Liver (tissue), 9 donors: ENCODE data around the gene RASA1. TPM values are rescaled to one million over a fixed set of nuclear protein-coding genes. Genes with fewer than 3 reads are reported as not detected.

Experiments
- DNase-seq: peaks from one replicate; pipeline ENCODE4 v3.0.0-alpha.2; 2017; ENCODE audit warnings: low spot score
- H3K27ac ChIP-seq, 2 donors: one replicate each; pipeline ENCODE4 v1.7.0; 2013; ENCODE audit warnings: inconsistent platforms in 2 of 2, low read length in 2 of 2, control low read depth in 1 of 2, low read depth in 1 of 2, mild to moderate bottlenecking in 1 of 2
- H3K27me3 ChIP-seq, 4 donors: one replicate each; pipeline versions ENCODE4 v1.6.1 to v1.7.0; 2013; ENCODE audit warnings: low read length in 3 of 4, inconsistent platforms in 1 of 4, mild to moderate bottlenecking in 1 of 4, moderate library complexity in 1 of 4; ENCODE audit not compliant: control insufficient read depth in 4 of 4, insufficient read depth in 4 of 4
- H3K36me3 ChIP-seq, 4 donors: one replicate each; pipeline versions ENCODE4 v1.6.1 to v1.7.0; 2013; ENCODE audit warnings: low read length in 3 of 4, mild to moderate bottlenecking in 3 of 4, low read depth in 1 of 4, moderate library complexity in 1 of 4; ENCODE audit not compliant: control insufficient read depth in 4 of 4, insufficient read depth in 3 of 4
- H3K4me1 ChIP-seq, 4 donors: one replicate each; pipeline versions ENCODE4 v1.6.1 to v1.7.0; 2013; ENCODE audit warnings: low read length in 3 of 4, mild to moderate bottlenecking in 3 of 4, moderate library complexity in 1 of 4; ENCODE audit not compliant: control insufficient read depth in 4 of 4, insufficient read depth in 4 of 4
- H3K4me3 ChIP-seq, 3 donors: one replicate each; pipeline versions ENCODE4 v1.6.1 to v1.7.0; 2013; ENCODE audit warnings: low read length in 3 of 3, control low read depth in 1 of 3, low read depth in 1 of 3, mild to moderate bottlenecking in 1 of 3
- H3K9ac ChIP-seq, 2 donors: one replicate each; pipeline ENCODE4 v1.7.0; 2013; ENCODE audit warnings: low read length in 2 of 2, mild to moderate bottlenecking in 2 of 2, moderate library complexity in 2 of 2, control low read depth in 1 of 2, low read depth in 1 of 2
- H3K9me3 ChIP-seq, 4 donors: one replicate each; pipeline versions ENCODE4 v1.6.1 to v1.7.0; 2013; ENCODE audit warnings: low read length in 3 of 4; ENCODE audit not compliant: control insufficient read depth in 4 of 4
- EGR1 ChIP-seq, 2 donors: IDR thresholded peaks; 2 replicates each; pipeline ENCODE4 v1.6.1; 2016 to 2018; ENCODE audit warnings: antibody characterized with exemption in 2 of 2, low read depth in 2 of 2
- FOXA1 ChIP-seq: IDR thresholded peaks from 2 replicates; pipeline ENCODE4 v1.6.1; 2016; ENCODE audit warnings: antibody characterized with exemption
- FOXA2 ChIP-seq: IDR thresholded peaks from 2 replicates; pipeline ENCODE4 v1.6.1; 2016; ENCODE audit warnings: antibody characterized with exemption
- GABPA ChIP-seq, 2 donors: IDR thresholded peaks in 1 of 2; conservative IDR thresholded peaks in 1 of 2; 2 replicates each; pipeline ENCODE4 v1.6.1; 2016; ENCODE audit warnings: antibody characterized with exemption in 2 of 2, mild to moderate bottlenecking in 1 of 2, moderate library complexity in 1 of 2
- HNF4A ChIP-seq, 2 donors: conservative IDR thresholded peaks; 2 replicates each; pipeline ENCODE4 v1.6.1; 2016; ENCODE audit warnings: antibody characterized with exemption in 2 of 2, mild to moderate bottlenecking in 2 of 2
- HNF4G ChIP-seq: IDR thresholded peaks from 2 replicates; pipeline ENCODE4 v1.6.1; 2016; ENCODE audit warnings: antibody characterized with exemption
- JUND ChIP-seq, 2 donors: IDR thresholded peaks; 2 replicates each; pipeline ENCODE4 v1.6.1; 2016; ENCODE audit warnings: antibody characterized with exemption in 2 of 2
- NR2F2 ChIP-seq: IDR thresholded peaks from 2 replicates; pipeline ENCODE4 v1.6.1; 2016; ENCODE audit warnings: antibody characterized with exemption
- RAD21 ChIP-seq, 2 donors: IDR thresholded peaks; 2 replicates each; pipeline ENCODE4 v1.6.1; 2016; ENCODE audit warnings: antibody characterized with exemption in 2 of 2, mild to moderate bottlenecking in 2 of 2
- RXRA ChIP-seq, 2 donors: IDR thresholded peaks; 2 replicates each; pipeline ENCODE4 v1.6.1; 2017 to 2018; ENCODE audit warnings: antibody characterized with exemption in 2 of 2, mild to moderate bottlenecking in 1 of 2
- SP1 ChIP-seq: IDR thresholded peaks from 2 replicates; pipeline ENCODE4 v1.6.1; 2018; ENCODE audit warnings: antibody characterized with exemption, mild to moderate bottlenecking
- TAF1 ChIP-seq: conservative IDR thresholded peaks from 2 replicates; pipeline ENCODE4 v1.6.1; 2016; ENCODE audit warnings: antibody characterized with exemption, mild to moderate bottlenecking
- YY1 ChIP-seq: IDR thresholded peaks from 2 replicates; pipeline ENCODE4 v1.6.1; 2016; ENCODE audit warnings: antibody characterized with exemption, mild to moderate bottlenecking
- WGBS: extraction: QIAGEN DNeasy Blood & Tissue Kit; methylation state at CpG from one replicate; pipeline ENCODE4 v1.1.7; 2013; 5-methylcytosine and 5-hydroxymethylcytosine counted together
- polyA plus RNA-seq, 2 donors: library from polyadenylated mRNA; stranded (reverse) in 1 of 2; unstranded in 1 of 2; fragments of 200-250 nt in 1 of 2; fragments of >200 nt in 1 of 2; fragmentation: Nextera tagmentation in 1 of 2; extraction: Ambion mirVana in 1 of 2; gene quantifications; one replicate each; pipeline versions ENCODE4 v1.2.1 to v1.2.3, GENCODE V29; 2013 to 2015
- total RNA-seq, 2 donors: library from RNA; depleted of rRNA; stranded (reverse); fragments of >200 nt; gene quantifications; one replicate each; pipeline ENCODE4 v1.2.3, GENCODE V29; 2014
- TF ChIP-seq, protein P1 (sequence below): IDR thresholded peaks from 2 replicates; pipeline ENCODE4 v1.6.1; 2016; ENCODE audit warnings: antibody characterized with exemption
- TF ChIP-seq, protein P2 (sequence below): fragments of 150-350 bp; IDR thresholded peaks from 2 replicates; pipeline ENCODE4 v1.5.1; 2017; ENCODE audit warnings: improper control_type of control experiment, low read depth, low read length; ENCODE audit not compliant: missing input control
- TF ChIP-seq, protein P3 (sequence below): IDR thresholded peaks from 2 replicates; pipeline ENCODE4 v1.6.1; 2016; ENCODE audit warnings: antibody characterized with exemption, mild to moderate bottlenecking
- TF ChIP-seq, protein P4 (sequence below): IDR thresholded peaks from 2 replicates; pipeline ENCODE4 v1.6.1; 2016; ENCODE audit warnings: antibody characterized with exemption
- TF ChIP-seq, protein P5 (sequence below): IDR thresholded peaks from 2 replicates; pipeline ENCODE4 v1.6.1; 2016; ENCODE audit warnings: antibody characterized with exemption
- donor health status: healthy.
- donor health status: healthy.
- donor health status: healthy.
- donor health status: healthy.
- donor health status: healthy.

The RASA1 gene
- total and polyA plus RNA-seq, 4 donors = 3.7 to 18.1 (median 7.0) TPM

DNA sequence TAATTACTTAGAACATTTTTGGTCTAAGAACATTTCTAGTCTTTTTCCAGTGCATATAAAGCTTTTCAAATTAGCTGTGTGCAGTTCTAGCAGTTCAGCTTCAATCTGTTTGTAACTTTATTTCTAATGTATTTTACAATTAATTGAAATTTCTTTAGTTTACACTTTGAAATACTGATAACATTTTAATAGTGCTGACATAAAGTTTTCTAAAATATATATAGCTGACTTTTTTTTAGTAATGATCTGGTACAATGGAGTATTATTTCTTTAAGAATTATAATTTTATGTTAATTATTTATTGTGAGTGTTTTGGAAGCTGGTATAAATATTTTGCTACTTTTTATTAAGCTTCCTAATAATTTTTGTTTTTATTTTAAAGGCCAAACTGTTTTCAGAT lies 101.7 kb downstream of the RASA1 start:
- H3K4me3 ChIP-seq = no peak overlapping the region

DNA sequence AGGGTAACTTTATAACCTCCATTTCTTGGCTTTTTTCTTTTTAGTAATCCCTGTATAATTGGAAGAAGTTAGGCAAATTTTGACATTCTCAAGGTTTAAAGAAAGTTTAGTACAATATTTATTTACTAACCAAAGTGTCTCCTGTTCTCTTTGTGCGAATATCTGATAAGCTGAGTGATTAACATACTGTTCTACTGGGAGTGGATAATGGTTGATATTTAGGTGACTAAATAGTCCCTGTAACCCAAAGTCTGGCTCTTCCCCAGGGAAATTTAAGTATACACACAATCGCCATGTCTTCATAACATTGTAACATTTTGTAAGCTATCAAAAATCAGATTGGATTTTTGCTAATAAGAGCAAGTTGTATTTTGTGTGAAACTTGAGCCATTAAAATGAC lies 105.0 kb downstream of the RASA1 start:
- Histone ChIP-seq H3K36me3 (peaks cover 1 to 31% (median 13%) of the 10 kb centered on the region in 4 donors), H3K27me3 (no peaks in the 10 kb centered on the region), H3K4me1 (no peaks in the 10 kb centered on the region), H3K27ac (no peak overlapping the region), H3K4me3 (no peak overlapping the region), H3K9ac (no peak overlapping the region), H3K9me3 (no peaks in the 10 kb centered on the region)
- no peak for DNase-seq
- WGBS = 94% methylated on average over 2 of the region's 2 CpGs
- TF ChIP-seq, protein P1, sequence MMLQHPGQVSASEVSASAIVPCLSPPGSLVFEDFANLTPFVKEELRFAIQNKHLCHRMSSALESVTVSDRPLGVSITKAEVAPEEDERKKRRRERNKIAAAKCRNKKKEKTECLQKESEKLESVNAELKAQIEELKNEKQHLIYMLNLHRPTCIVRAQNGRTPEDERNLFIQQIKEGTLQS = no peak
- TF ChIP-seq FOXA2 (no peak), FOXA1 (no peak), HNF4G (no peak)
- TF ChIP-seq, protein P2, sequence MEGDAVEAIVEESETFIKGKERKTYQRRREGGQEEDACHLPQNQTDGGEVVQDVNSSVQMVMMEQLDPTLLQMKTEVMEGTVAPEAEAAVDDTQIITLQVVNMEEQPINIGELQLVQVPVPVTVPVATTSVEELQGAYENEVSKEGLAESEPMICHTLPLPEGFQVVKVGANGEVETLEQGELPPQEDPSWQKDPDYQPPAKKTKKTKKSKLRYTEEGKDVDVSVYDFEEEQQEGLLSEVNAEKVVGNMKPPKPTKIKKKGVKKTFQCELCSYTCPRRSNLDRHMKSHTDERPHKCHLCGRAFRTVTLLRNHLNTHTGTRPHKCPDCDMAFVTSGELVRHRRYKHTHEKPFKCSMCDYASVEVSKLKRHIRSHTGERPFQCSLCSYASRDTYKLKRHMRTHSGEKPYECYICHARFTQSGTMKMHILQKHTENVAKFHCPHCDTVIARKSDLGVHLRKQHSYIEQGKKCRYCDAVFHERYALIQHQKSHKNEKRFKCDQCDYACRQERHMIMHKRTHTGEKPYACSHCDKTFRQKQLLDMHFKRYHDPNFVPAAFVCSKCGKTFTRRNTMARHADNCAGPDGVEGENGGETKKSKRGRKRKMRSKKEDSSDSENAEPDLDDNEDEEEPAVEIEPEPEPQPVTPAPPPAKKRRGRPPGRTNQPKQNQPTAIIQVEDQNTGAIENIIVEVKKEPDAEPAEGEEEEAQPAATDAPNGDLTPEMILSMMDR = no peak

More for the DNA sequence above, 101.7 kb downstream of the RASA1 start:
- no peak overlapping the region for H3K9ac ChIP-seq
- no peaks in the 10 kb centered on the region for H3K9me3 ChIP-seq
- H3K27ac ChIP-seq = no peak overlapping the region
- H3K4me1 ChIP-seq = no peaks in the 10 kb centered on the region
- DNase-seq = no peak
- H3K36me3 ChIP-seq = peaks cover 0 to 24% (median 13%) of the 10 kb centered on the region in 4 donors
- no peaks in the 10 kb centered on the region for H3K27me3 ChIP-seq
- TF ChIP-seq GABPA (IDR thresholded peaks at IDR 0.05 in 1 of 2, conservative IDR thresholded peaks at IDR 0.05 in 1 of 2) = no peak

DNA sequence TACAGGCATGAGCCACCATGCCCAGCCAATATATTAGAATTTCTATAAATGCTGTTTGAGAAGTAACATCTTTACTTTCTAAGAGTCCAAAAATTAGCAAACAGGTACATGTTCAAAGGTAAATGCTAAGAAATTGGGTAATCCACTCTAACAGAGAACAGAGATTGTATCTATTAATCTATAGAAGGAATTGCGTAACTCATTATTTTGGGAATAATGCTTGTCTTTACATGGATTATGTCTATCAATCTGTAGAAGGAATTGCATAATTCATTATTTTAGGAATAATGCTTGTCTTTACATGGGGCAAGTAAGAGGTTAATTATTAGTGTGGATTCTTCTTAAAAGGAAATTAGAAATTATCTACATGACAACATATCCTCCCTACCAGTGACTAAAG lies 114.5 kb downstream of the RASA1 start:
- Histone ChIP-seq H3K4me3 (no peak overlapping the region), H3K9me3 (no peaks in the 10 kb centered on the region), H3K9ac (no peak overlapping the region), H3K4me1 (peaks cover 0 to 1% (median 0%) of the 10 kb centered on the region in 4 donors), H3K36me3 (peaks cover 0 to 34% (median 11%) of the 10 kb centered on the region in 4 donors), H3K27ac (no peak overlapping the region), H3K27me3 (no peaks in the 10 kb centered on the region)
- TF ChIP-seq, protein P3, sequence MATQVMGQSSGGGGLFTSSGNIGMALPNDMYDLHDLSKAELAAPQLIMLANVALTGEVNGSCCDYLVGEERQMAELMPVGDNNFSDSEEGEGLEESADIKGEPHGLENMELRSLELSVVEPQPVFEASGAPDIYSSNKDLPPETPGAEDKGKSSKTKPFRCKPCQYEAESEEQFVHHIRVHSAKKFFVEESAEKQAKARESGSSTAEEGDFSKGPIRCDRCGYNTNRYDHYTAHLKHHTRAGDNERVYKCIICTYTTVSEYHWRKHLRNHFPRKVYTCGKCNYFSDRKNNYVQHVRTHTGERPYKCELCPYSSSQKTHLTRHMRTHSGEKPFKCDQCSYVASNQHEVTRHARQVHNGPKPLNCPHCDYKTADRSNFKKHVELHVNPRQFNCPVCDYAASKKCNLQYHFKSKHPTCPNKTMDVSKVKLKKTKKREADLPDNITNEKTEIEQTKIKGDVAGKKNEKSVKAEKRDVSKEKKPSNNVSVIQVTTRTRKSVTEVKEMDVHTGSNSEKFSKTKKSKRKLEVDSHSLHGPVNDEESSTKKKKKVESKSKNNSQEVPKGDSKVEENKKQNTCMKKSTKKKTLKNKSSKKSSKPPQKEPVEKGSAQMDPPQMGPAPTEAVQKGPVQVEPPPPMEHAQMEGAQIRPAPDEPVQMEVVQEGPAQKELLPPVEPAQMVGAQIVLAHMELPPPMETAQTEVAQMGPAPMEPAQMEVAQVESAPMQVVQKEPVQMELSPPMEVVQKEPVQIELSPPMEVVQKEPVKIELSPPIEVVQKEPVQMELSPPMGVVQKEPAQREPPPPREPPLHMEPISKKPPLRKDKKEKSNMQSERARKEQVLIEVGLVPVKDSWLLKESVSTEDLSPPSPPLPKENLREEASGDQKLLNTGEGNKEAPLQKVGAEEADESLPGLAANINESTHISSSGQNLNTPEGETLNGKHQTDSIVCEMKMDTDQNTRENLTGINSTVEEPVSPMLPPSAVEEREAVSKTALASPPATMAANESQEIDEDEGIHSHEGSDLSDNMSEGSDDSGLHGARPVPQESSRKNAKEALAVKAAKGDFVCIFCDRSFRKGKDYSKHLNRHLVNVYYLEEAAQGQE = no peak
- TF ChIP-seq, protein P4, sequence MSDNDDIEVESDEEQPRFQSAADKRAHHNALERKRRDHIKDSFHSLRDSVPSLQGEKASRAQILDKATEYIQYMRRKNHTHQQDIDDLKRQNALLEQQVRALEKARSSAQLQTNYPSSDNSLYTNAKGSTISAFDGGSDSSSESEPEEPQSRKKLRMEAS = no peak
- TF ChIP-seq, protein P2 = no peak
- TF ChIP-seq YY1 = no peak
- no peak for TF ChIP-seq HNF4G
- no peak for TF ChIP-seq NR2F2
- no peak for TF ChIP-seq SP1
- no peak for TF ChIP-seq GABPA (IDR thresholded peaks at IDR 0.05 in 1 of 2, conservative IDR thresholded peaks at IDR 0.05 in 1 of 2)
- TF ChIP-seq FOXA1 = no peak
- no peak for TF ChIP-seq JUND (IDR thresholded peaks at IDR 0.05)
- TF ChIP-seq EGR1 (IDR thresholded peaks at IDR 0.05; ENCODE audit: low read depth in 2 of 2) = no peak
- TF ChIP-seq, protein P5, sequence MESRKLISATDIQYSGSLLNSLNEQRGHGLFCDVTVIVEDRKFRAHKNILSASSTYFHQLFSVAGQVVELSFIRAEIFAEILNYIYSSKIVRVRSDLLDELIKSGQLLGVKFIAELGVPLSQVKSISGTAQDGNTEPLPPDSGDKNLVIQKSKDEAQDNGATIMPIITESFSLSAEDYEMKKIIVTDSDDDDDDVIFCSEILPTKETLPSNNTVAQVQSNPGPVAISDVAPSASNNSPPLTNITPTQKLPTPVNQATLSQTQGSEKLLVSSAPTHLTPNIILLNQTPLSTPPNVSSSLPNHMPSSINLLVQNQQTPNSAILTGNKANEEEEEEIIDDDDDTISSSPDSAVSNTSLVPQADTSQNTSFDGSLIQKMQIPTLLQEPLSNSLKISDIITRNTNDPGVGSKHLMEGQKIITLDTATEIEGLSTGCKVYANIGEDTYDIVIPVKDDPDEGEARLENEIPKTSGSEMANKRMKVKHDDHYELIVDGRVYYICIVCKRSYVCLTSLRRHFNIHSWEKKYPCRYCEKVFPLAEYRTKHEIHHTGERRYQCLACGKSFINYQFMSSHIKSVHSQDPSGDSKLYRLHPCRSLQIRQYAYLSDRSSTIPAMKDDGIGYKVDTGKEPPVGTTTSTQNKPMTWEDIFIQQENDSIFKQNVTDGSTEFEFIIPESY = no peak
- no peak for TF ChIP-seq RAD21 (IDR thresholded peaks at IDR 0.05)
- no peak for TF ChIP-seq RXRA (IDR thresholded peaks at IDR 0.05)
- TF ChIP-seq HNF4A (conservative IDR thresholded peaks at IDR 0.05) = no peak
- no peak for TF ChIP-seq FOXA2
- TF ChIP-seq, protein P1 = no peak
- TF ChIP-seq TAF1 = no peak
- DNase-seq = no peak
- WGBS = 98% methylated on average over 1 of the region's 1 CpG
